Astrocyte of the spinal cord (primary cell): Measurements from ENCODE around the gene SNAI3.

ENCODE experiments used
- DNase-seq: peaks from one replicate; pipeline ENCODE4 v3.0.0; 2011; ENCODE audit warnings: low read depth, low spot score
- H3K4me3 ChIP-seq: 2 replicates; pipeline ENCODE4 v1.5.1; 2011; ENCODE audit warnings: low read depth, mild to moderate bottlenecking, low read length, moderate library complexity
- in situ Hi-C: cut with HindIII; loops from 2 replicates; pipeline ENCODE4 v1.10.0; 2017; ENCODE audit warnings: low sequenced_read_pairs
- TF ChIP-seq, protein P1 (sequence below): IDR thresholded peaks from 2 replicates; pipeline ENCODE4 v1.5.1; 2012; ENCODE audit warnings: low read depth, mild to moderate bottlenecking, low read length, inconsistent platforms

SNAI3 gene

GRCh38 chr16:88686439-88687253 lies at the start of gene SNAI3:
Gene SNAI3, minus strand, starts transcription at chr16:88686507. Its CDS starts 101 bp downstream, at chr16:88686406.
- TF ChIP-seq, protein P1, sequence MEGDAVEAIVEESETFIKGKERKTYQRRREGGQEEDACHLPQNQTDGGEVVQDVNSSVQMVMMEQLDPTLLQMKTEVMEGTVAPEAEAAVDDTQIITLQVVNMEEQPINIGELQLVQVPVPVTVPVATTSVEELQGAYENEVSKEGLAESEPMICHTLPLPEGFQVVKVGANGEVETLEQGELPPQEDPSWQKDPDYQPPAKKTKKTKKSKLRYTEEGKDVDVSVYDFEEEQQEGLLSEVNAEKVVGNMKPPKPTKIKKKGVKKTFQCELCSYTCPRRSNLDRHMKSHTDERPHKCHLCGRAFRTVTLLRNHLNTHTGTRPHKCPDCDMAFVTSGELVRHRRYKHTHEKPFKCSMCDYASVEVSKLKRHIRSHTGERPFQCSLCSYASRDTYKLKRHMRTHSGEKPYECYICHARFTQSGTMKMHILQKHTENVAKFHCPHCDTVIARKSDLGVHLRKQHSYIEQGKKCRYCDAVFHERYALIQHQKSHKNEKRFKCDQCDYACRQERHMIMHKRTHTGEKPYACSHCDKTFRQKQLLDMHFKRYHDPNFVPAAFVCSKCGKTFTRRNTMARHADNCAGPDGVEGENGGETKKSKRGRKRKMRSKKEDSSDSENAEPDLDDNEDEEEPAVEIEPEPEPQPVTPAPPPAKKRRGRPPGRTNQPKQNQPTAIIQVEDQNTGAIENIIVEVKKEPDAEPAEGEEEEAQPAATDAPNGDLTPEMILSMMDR, result no peak
- peak; percentile 36 for DNase-seq
- in situ Hi-C loops, result no loop called here
- H3K4me3 ChIP-seq, result peak within 1 kb of the TSS; percentile 44

GRCh38 chr16:88736088-88736487 lies 49.8 kb upstream of the SNAI3 start:
- TF ChIP-seq, protein P1, result no peak
- H3K4me3 ChIP-seq, result no peak overlapping the region
- in situ Hi-C loops, result no loop called here
- no peak for DNase-seq

GRCh38 chr16:88735616-88736015 lies 49.3 kb upstream of the SNAI3 start:
- TF ChIP-seq, protein P1, result no peak
- in situ Hi-C loops, result no loop called here
- DNase-seq, result no peak
- no peak overlapping the region for H3K4me3 ChIP-seq

DNA sequence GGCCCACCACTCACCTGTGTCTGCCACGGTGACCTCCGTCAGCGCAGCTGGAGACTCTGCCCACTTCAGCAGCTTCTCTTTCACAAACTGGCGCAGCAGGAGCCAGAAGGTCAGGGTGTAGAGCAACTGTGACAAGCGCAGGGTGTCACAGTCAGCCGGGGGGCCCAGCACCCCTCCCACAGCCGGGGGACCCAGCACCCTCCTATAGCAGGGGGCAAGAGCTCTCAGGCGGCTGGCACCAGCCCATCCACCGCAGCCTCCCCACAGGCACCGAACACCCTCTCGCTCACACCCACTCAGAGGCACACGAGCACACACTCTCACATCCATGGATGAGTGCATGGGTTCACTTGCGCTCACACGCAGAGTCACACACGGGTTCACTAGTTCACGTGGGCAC lies 48.8 kb upstream of the SNAI3 start:
- no peak for DNase-seq
- H3K4me3 ChIP-seq, result no peak overlapping the region
- in situ Hi-C loops, result no loop called here
- TF ChIP-seq, protein P1, result no peak

GRCh38 chr16:88734361-88734728 lies 48.0 kb upstream of the SNAI3 start:
- in situ Hi-C loops, result no loop called here
- no peak overlapping the region for H3K4me3 ChIP-seq
- DNase-seq, result no peak
- TF ChIP-seq, protein P1, result no peak

GRCh38 chr16:88733630-88734360 lies 47.5 kb upstream of the SNAI3 start:
- no peak overlapping the region for H3K4me3 ChIP-seq
- no peak for DNase-seq
- TF ChIP-seq, protein P1, result no peak
- in situ Hi-C loops, result no loop called here
